GM12864 (cell line): ENCODE measurements around the gene GTF2A2.
"Not testable (repeated sequence)": the region's sequence is repeated elsewhere in the genome, so short reads cannot be mapped to it uniquely, and the experiment has no call there.

ENCODE experiments used
- DNase-seq: peaks from one replicate; pipeline ENCODE4 v3.0.0-alpha.2; 2011; ENCODE audit warnings: low read depth
- H3K4me3 ChIP-seq: 2 replicates; pipeline ENCODE4 v1.5.1; 2011; ENCODE audit warnings: mild to moderate bottlenecking, low read depth, low read length, control low read depth
- TF ChIP-seq, protein P1 (sequence below): IDR thresholded peaks from 2 replicates; pipeline ENCODE4 v1.5.1; 2011; ENCODE audit warnings: low read depth, mild to moderate bottlenecking, moderate library complexity, low read length, control low read depth, inconsistent platforms; ENCODE audit errors: missing control alignments

GTF2A2 gene

GRCh38 chr15:59656897-59657634 lies at the start of gene GTF2A2:
Gene GTF2A2, minus strand, starts transcription at chr15:59657515. Its CDS starts 5,238 bp downstream, at chr15:59652277.
- DNase-seq, result peak; percentile 84
- TF ChIP-seq, protein P1, sequence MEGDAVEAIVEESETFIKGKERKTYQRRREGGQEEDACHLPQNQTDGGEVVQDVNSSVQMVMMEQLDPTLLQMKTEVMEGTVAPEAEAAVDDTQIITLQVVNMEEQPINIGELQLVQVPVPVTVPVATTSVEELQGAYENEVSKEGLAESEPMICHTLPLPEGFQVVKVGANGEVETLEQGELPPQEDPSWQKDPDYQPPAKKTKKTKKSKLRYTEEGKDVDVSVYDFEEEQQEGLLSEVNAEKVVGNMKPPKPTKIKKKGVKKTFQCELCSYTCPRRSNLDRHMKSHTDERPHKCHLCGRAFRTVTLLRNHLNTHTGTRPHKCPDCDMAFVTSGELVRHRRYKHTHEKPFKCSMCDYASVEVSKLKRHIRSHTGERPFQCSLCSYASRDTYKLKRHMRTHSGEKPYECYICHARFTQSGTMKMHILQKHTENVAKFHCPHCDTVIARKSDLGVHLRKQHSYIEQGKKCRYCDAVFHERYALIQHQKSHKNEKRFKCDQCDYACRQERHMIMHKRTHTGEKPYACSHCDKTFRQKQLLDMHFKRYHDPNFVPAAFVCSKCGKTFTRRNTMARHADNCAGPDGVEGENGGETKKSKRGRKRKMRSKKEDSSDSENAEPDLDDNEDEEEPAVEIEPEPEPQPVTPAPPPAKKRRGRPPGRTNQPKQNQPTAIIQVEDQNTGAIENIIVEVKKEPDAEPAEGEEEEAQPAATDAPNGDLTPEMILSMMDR, result no peak
- H3K4me3 ChIP-seq, result peak within 1 kb of the TSS; percentile 86

DNA sequence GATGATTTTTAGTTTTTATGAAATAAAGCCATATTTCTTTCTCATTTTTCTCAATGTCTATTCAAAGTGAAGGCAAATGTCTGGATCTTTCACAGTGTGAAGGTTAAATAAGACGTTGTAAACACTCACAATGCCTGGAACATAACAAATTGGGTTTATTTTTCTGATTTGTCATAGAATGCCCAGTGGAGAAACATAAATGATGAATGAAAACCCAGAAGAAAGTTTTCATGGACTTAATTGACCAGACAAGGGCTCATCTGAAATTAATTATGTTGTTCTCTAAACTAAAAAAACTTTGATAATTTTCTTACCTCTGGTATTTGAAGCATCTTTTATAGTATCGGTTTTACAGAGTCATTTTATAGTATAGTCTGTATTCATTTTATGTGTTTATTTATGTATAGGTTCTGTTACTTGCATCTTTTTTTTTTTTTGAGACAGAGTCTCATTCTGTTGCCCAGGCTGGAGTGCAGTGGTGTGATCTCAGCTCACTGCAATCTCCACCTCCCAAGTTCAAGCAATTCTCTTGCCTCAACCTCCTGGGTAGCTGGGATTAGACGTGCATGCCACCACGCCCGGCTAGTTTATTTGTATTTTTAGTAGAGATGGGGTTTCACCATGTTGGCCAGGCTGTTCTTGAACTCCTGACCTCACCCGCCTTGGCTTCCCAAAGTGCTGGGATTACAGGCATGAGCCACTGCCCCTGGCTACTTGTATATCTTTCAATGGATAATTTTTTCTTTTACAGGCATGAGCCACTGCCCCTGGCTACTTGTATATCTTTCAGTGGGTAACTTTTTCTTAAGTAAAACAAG lies 46.9 kb upstream of the GTF2A2 start:
- TF ChIP-seq, protein P1, result no peak
- no peak overlapping the region for H3K4me3 ChIP-seq
- DNase-seq, result no peak

DNA sequence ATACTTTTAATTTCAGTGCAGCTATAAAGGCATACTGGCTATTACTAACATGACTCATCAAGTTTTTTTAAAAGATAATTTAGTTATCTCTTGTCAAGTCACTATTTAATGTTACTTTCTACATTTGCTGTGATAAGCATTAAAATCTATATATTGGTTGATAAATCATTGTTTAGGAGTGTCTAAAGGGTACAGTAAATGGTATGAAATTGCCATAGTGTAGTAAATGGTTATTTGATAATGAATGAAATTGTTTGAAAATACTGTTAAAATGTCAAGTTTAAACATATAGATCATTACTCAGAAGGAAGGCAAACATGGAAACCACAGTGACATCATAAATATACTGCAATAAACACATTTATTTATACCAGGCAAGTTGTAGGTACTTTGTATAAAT lies 45.0 kb upstream of the GTF2A2 start:
- TF ChIP-seq, protein P1, result no peak
- no peak overlapping the region for H3K4me3 ChIP-seq
- DNase-seq, result no peak

DNA sequence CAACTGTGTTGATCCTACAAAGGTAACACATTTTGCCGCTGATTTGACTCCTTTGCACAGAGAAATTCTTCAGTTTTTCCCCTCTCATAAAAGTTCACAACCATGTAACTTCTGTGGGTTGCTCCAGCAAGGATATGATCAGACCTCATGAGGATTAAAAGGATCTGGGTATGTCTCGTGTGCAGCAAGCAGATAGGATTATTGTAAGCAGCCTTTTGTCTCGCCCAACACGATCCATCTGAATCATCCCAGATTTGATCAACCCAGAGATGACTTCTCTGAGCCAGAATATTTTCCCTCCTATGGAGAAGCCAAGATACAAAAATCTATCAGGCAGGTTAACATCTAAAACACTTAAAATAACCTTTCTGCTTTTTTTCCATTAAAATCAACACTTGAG lies 44.6 kb upstream of the GTF2A2 start:
- no peak overlapping the region for H3K4me3 ChIP-seq
- no peak for DNase-seq
- TF ChIP-seq, protein P1, result no peak

DNA sequence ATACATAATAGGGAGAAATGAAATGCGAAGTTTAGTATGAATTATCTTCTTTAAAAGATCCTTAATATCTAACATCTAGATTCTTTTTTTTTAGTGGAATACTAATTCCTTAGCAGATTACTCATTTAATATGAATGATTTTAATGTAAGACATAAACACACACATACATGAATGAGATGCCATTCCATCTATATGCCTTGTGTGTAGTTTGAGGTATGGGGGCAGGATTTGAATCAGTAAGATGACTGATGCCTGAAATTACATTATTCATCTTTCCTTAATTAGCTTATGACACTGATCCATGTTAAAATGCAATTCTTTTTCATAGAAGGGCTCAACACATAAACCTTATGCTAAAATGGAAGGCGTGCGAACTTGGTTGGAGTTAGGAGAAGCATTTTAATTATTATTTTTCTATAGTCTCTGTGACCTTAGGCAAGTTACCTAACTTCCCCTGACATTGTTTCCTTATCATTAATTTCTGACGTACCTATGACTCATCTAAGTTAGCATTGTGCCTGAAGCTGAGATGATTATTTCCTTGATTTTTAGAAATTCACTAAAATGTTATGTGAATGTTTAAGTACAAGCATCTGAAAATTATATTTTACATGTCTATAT lies 42.6 kb upstream of the GTF2A2 start:
- TF ChIP-seq, protein P1, result no peak
- H3K4me3 ChIP-seq, result no peak overlapping the region
- DNase-seq, result no peak

DNA sequence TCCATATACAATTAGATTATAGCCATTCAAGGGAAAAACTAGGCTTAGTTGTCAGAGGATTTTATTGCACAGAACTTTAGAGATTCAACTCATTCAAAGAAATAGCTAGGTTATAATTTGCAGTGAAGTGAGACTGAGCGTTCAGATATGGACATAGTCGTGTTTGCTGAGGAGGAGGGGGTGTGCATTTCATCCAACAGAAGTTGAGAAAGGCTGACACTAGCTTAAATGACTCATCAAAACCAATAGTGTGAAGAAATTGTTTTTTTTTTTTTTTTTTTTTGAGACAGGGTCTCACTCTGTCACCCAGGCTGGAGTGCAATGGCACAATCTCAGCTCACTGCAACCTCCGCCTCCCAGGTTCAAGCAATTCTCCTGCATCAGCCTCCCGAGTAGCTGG lies 40.8 kb upstream of the GTF2A2 start:
- H3K4me3 ChIP-seq, DNase-seq: not testable (repeated sequence)

- TF ChIP-seq, protein P1, result no peak
- DNase-seq, result no peak
- no peak overlapping the region for H3K4me3 ChIP-seq
Measured at GRCh38 chr15:59696332-59696731, 39.0 kb upstream of the GTF2A2 start.
